WTC11 (cell line): ENCODE data around the gene RHOBTB3. TPM values are rescaled to one million over a fixed set of nuclear protein-coding genes. Genes with fewer than 3 reads are reported as not detected.
A peak's percentile ranks its signal among the peaks of the same experiment; 100 is the strongest.

ENCODE experiments used
- ATAC-seq: fragments of 200-7000 bp; cut with Tn5 transposase; 2 replicates; pipeline ENCODE4 v1.10.0; 2021; ENCODE audit warnings: mild to moderate bottlenecking, moderate library complexity
- CTCF ChIA-PET: fragments of 300-600 bp; sonication (Branson Sonifier 250); formaldehyde crosslinking; loops from one replicate; lab custom pipeline; 2021; ENCODE audit warnings: antibody characterized with exemption; lab: Charles Lee
- POLR2A ChIA-PET: fragments of 350-600 bp; sonication (Branson Sonifier 250); formaldehyde crosslinking; loops from one replicate; lab custom pipeline; 2021; ENCODE audit warnings: antibody characterized with exemption; lab: Charles Lee
- DNase-seq: peaks from one replicate; pipeline ENCODE4 v3.0.0; 2021; ENCODE audit warnings: low spot score
- H3K27ac Mint-ChIP-seq: 2 replicates; pipeline ENCODE4 v1.8.0; 2021; ENCODE audit warnings: mixed read lengths
- H3K27me3 Mint-ChIP-seq: 2 replicates; pipeline ENCODE4 v1.8.0; 2021; ENCODE audit warnings: low read depth, mild to moderate bottlenecking, moderate library complexity, mixed read lengths
- H3K36me3 Mint-ChIP-seq: 2 replicates; pipeline ENCODE4 v1.8.0; 2021; ENCODE audit warnings: mixed read lengths
- H3K4me1 Mint-ChIP-seq: 2 replicates; pipeline ENCODE4 v1.8.0; 2022; ENCODE audit warnings: mixed read lengths
- H3K4me3 Mint-ChIP-seq: 2 replicates; pipeline ENCODE4 v1.8.0; 2021; ENCODE audit warnings: mild to moderate bottlenecking, moderate library complexity, mixed read lengths
- H3K9me3 Mint-ChIP-seq: 2 replicates; pipeline ENCODE4 v1.8.0; 2021; ENCODE audit warnings: mixed read lengths
- ATF1 ChIP-seq: sonication (generic); formaldehyde crosslinking; IDR thresholded peaks from 2 replicates; pipeline ENCODE4 v1.8.1; 2023; ENCODE audit warnings: mild to moderate bottlenecking, moderate library complexity, missing genetic modification reagents
- ESRRA ChIP-seq: sonication (generic); formaldehyde crosslinking; IDR thresholded peaks from 2 replicates; pipeline ENCODE4 v1.8.1; 2022; ENCODE audit warnings: mild to moderate bottlenecking, missing genetic modification reagents, borderline replicate concordance
- FOXJ3 ChIP-seq: sonication (generic); formaldehyde crosslinking; IDR thresholded peaks from 2 replicates; pipeline ENCODE4 v1.9.0; 2021; ENCODE audit warnings: missing genetic modification reagents, mild to moderate bottlenecking, borderline replicate concordance
- GABPB1 ChIP-seq: sonication (generic); formaldehyde crosslinking; IDR thresholded peaks from 2 replicates; pipeline ENCODE4 v1.8.1; 2023; ENCODE audit warnings: mild to moderate bottlenecking, missing genetic modification reagents
- KAT7 ChIP-seq: sonication (generic); formaldehyde crosslinking; IDR thresholded peaks from 2 replicates; pipeline ENCODE4 v1.8.1; 2023; ENCODE audit warnings: missing genetic modification reagents, mild to moderate bottlenecking, borderline replicate concordance
- MLX ChIP-seq: sonication (generic); formaldehyde crosslinking; IDR thresholded peaks from 2 replicates; pipeline ENCODE4 v1.8.1; 2023; ENCODE audit warnings: mild to moderate bottlenecking, missing genetic modification reagents, moderate library complexity
- NR1H2 ChIP-seq: sonication (generic); formaldehyde crosslinking; IDR thresholded peaks from 2 replicates; pipeline ENCODE4 v1.9.0; 2021; ENCODE audit warnings: mild to moderate bottlenecking, moderate library complexity, missing genetic modification reagents
- PREB ChIP-seq: sonication (generic); formaldehyde crosslinking; IDR thresholded peaks from 2 replicates; pipeline ENCODE4 v1.8.1; 2022; ENCODE audit warnings: mild to moderate bottlenecking, missing genetic modification reagents, moderate library complexity, borderline replicate concordance
- RORB ChIP-seq: fragments of 250-450 bp; sonication (Bioruptor Pico); IDR thresholded peaks from 2 replicates; pipeline ENCODE4 v1.9.0; 2021; ENCODE audit warnings: mild to moderate bottlenecking
- SMAD3 ChIP-seq: sonication (generic); formaldehyde crosslinking; IDR thresholded peaks from 2 replicates; pipeline ENCODE4 v1.8.0; 2022; ENCODE audit warnings: missing genetic modification reagents, mild to moderate bottlenecking, borderline replicate concordance
- ZNF232 ChIP-seq: sonication (generic); formaldehyde crosslinking; IDR thresholded peaks from 2 replicates; pipeline ENCODE4 v1.8.0; 2022; ENCODE audit warnings: mild to moderate bottlenecking, missing genetic modification reagents
- ZNF396 ChIP-seq: fragments of 250-450 bp; sonication (Bioruptor Pico); IDR thresholded peaks from 2 replicates; pipeline ENCODE4 v1.8.0; 2021; ENCODE audit warnings: mild to moderate bottlenecking, moderate library complexity, borderline replicate concordance
- ZNF423 ChIP-seq: fragments of 250-450 bp; sonication (Bioruptor Pico); IDR thresholded peaks from 2 replicates; pipeline ENCODE4 v2.1.2; 2022; ENCODE audit warnings: mild to moderate bottlenecking, moderate library complexity
- ZNF671 ChIP-seq: fragments of 250-450 bp; sonication (Bioruptor Pico); IDR thresholded peaks from 2 replicates; pipeline ENCODE4 v1.8.0; 2021; ENCODE audit warnings: mild to moderate bottlenecking
- total RNA-seq: library from RNA; stranded (reverse); gene quantifications from 3 replicates; pipeline ENCODE4 v1.2.3, GENCODE V29; 2021
- TF ChIP-seq, protein P1 (sequence below): fragments of 250-450 bp; sonication (Bioruptor Pico); IDR thresholded peaks from 2 replicates; pipeline ENCODE4 v1.8.0; 2021; ENCODE audit warnings: mild to moderate bottlenecking
- TF ChIP-seq, protein P2 (sequence below): fragments of 250-450 bp; sonication (Bioruptor Pico); IDR thresholded peaks from 2 replicates; pipeline ENCODE4 v1.9.0; 2021; ENCODE audit warnings: mild to moderate bottlenecking, borderline replicate concordance
- TF ChIP-seq, protein P3 (sequence below): sonication (generic); formaldehyde crosslinking; IDR thresholded peaks from 2 replicates; pipeline ENCODE4 v1.8.0; 2023; ENCODE audit warnings: missing genetic modification reagents
- TF ChIP-seq, protein P4 (sequence below): sonication (generic); formaldehyde crosslinking; IDR thresholded peaks from 2 replicates; pipeline ENCODE4 v1.8.0; 2022; ENCODE audit warnings: mild to moderate bottlenecking, missing genetic modification reagents

RHOBTB3 gene
- total RNA-seq, 1 experiment from 2014 or later: 13.8 TPM

DNA sequence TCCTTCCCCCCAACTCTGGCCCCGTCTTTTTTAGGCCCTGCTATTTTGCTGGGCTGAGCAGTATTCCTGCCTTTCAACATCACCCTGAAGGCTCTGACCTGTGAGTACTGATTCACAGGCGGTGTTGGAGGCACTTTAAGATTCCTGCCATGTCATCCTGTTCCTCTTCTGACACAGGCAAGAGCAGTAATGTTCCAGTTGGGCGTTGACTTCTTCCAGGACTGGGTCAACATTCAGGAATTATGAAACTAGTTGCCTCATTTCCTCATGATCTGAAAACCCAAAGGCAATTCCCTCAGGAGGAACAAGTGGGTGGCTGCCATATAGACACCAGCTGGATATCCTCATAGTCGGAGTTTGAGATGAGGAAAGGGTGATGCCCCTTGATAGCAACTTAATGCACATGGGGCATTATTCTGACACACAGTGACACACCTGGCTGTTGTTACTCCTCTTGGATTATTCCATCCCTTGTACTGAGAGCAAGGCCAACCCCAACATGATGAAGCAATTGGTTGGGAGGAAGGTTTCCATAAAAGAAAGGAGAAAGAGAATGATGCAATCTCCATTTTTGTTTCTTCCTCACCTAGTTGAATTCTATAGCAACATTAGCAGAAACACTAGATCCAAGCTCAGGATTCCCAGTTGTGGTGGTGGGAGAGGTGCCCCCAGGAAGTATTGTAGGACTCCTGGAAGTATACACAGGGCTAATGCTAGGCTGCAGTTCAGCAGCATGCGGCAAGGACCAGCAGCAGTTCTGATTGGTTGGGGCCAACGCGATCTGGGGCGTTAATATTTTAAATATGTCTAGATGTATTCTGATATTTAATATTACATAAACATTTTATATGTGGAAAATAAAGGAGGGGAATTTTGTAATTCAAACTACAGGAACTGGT, 111.0 kb downstream of the RHOBTB3 start:
- H3K27ac Mint-ChIP-seq: no peak overlapping the region
- no peaks in the 10 kb centered on the region for H3K9me3 Mint-ChIP-seq
- ChIA-PET POLR2A (no interaction called here), CTCF (interaction anchor here (1.4 to 2.8 kb wide), 2 partner anchors 61 kb away, joined by 5 to 16 read pairs; no protein-coding TSS in a partner anchor)
- no peak for ATAC-seq
- TF ChIP-seq GABPB1 (CRISPR knock-in tag): peak; percentile 54
- TF ChIP-seq, protein P1, sequence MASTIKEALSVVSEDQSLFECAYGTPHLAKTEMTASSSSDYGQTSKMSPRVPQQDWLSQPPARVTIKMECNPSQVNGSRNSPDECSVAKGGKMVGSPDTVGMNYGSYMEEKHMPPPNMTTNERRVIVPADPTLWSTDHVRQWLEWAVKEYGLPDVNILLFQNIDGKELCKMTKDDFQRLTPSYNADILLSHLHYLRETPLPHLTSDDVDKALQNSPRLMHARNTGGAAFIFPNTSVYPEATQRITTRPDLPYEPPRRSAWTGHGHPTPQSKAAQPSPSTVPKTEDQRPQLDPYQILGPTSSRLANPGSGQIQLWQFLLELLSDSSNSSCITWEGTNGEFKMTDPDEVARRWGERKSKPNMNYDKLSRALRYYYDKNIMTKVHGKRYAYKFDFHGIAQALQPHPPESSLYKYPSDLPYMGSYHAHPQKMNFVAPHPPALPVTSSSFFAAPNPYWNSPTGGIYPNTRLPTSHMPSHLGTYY (CRISPR knock-in tag): no peak
- TF ChIP-seq, all 79 proteins: peak for 1
- Mint-ChIP-seq H3K4me1 (peaks cover 2% of the 10 kb centered on the region; the same call in 1 of the 2 replicates), H3K27me3 (no peaks in the 10 kb centered on the region; the same call in 1 of the 2 replicates), H3K36me3 (no peaks in the 10 kb centered on the region), H3K4me3 (no peak overlapping the region)
- DNase-seq: no peak

GRCh38 chr5:95842854-95843544, 111.9 kb downstream of the RHOBTB3 start:
- Mint-ChIP-seq H3K36me3 (no peaks in the 10 kb centered on the region), H3K27ac (no peak overlapping the region), H3K4me1 (peaks cover 2% of the 10 kb centered on the region; the same call in 1 of the 2 replicates), H3K27me3 (no peaks in the 10 kb centered on the region; the same call in 1 of the 2 replicates), H3K9me3 (no peaks in the 10 kb centered on the region), H3K4me3 (no peak overlapping the region)
- TF ChIP-seq, protein P2, sequence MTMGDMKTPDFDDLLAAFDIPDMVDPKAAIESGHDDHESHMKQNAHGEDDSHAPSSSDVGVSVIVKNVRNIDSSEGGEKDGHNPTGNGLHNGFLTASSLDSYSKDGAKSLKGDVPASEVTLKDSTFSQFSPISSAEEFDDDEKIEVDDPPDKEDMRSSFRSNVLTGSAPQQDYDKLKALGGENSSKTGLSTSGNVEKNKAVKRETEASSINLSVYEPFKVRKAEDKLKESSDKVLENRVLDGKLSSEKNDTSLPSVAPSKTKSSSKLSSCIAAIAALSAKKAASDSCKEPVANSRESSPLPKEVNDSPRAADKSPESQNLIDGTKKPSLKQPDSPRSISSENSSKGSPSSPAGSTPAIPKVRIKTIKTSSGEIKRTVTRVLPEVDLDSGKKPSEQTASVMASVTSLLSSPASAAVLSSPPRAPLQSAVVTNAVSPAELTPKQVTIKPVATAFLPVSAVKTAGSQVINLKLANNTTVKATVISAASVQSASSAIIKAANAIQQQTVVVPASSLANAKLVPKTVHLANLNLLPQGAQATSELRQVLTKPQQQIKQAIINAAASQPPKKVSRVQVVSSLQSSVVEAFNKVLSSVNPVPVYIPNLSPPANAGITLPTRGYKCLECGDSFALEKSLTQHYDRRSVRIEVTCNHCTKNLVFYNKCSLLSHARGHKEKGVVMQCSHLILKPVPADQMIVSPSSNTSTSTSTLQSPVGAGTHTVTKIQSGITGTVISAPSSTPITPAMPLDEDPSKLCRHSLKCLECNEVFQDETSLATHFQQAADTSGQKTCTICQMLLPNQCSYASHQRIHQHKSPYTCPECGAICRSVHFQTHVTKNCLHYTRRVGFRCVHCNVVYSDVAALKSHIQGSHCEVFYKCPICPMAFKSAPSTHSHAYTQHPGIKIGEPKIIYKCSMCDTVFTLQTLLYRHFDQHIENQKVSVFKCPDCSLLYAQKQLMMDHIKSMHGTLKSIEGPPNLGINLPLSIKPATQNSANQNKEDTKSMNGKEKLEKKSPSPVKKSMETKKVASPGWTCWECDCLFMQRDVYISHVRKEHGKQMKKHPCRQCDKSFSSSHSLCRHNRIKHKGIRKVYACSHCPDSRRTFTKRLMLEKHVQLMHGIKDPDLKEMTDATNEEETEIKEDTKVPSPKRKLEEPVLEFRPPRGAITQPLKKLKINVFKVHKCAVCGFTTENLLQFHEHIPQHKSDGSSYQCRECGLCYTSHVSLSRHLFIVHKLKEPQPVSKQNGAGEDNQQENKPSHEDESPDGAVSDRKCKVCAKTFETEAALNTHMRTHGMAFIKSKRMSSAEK (CRISPR knock-in tag): no peak
- no peak for TF ChIP-seq SMAD3 (CRISPR knock-in tag)
- no peak for TF ChIP-seq ATF1 (CRISPR knock-in tag)
- TF ChIP-seq FOXJ3 (CRISPR knock-in tag): no peak
- TF ChIP-seq RORB: no peak
- no peak for TF ChIP-seq ZNF671 (CRISPR knock-in tag)
- no peak for TF ChIP-seq ZNF423 (CRISPR knock-in tag)
- no peak for TF ChIP-seq MLX (CRISPR knock-in tag)
- no peak for TF ChIP-seq PREB
- TF ChIP-seq, protein P3, sequence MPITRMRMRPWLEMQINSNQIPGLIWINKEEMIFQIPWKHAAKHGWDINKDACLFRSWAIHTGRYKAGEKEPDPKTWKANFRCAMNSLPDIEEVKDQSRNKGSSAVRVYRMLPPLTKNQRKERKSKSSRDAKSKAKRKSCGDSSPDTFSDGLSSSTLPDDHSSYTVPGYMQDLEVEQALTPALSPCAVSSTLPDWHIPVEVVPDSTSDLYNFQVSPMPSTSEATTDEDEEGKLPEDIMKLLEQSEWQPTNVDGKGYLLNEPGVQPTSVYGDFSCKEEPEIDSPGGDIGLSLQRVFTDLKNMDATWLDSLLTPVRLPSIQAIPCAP: no peak
- no peak for TF ChIP-seq ZNF232 (CRISPR knock-in tag)
- no peak for TF ChIP-seq ZNF396 (CRISPR knock-in tag)
- no peak for TF ChIP-seq NR1H2 (CRISPR knock-in tag)
- TF ChIP-seq KAT7 (CRISPR knock-in tag): no peak
- TF ChIP-seq, protein P4, sequence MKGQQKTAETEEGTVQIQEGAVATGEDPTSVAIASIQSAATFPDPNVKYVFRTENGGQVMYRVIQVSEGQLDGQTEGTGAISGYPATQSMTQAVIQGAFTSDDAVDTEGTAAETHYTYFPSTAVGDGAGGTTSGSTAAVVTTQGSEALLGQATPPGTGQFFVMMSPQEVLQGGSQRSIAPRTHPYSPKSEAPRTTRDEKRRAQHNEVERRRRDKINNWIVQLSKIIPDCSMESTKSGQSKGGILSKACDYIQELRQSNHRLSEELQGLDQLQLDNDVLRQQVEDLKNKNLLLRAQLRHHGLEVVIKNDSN (CRISPR knock-in tag): no peak
- TF ChIP-seq ESRRA (CRISPR knock-in tag): no peak
- peak; percentile 46 for ATAC-seq
- ChIA-PET CTCF (interaction anchor here (1.0 to 2.8 kb wide), 2 partner anchors 9 to 62 kb away, joined by 3 to 16 read pairs; no protein-coding TSS in a partner anchor), POLR2A (no interaction called here)
- DNase-seq: no peak
